ENCODE results near the gene ACOX3.
"Not testable (repeated sequence)": the region's sequence is repeated elsewhere in the genome, so short reads cannot be mapped to it uniquely, and the experiment has no call there.

Gene ACOX3

GRCh38 chr4:8353912-8354453 lies 86.5 kb downstream of the ACOX3 start:
- no peak for DNase-seq (ENCODE audit: low read depth, low spot score)

- no peak for DNase-seq (ENCODE audit: low read depth, low spot score)
Observed at GRCh38 chr4:8353158-8353669, 87.3 kb downstream of the ACOX3 start.

DNA sequence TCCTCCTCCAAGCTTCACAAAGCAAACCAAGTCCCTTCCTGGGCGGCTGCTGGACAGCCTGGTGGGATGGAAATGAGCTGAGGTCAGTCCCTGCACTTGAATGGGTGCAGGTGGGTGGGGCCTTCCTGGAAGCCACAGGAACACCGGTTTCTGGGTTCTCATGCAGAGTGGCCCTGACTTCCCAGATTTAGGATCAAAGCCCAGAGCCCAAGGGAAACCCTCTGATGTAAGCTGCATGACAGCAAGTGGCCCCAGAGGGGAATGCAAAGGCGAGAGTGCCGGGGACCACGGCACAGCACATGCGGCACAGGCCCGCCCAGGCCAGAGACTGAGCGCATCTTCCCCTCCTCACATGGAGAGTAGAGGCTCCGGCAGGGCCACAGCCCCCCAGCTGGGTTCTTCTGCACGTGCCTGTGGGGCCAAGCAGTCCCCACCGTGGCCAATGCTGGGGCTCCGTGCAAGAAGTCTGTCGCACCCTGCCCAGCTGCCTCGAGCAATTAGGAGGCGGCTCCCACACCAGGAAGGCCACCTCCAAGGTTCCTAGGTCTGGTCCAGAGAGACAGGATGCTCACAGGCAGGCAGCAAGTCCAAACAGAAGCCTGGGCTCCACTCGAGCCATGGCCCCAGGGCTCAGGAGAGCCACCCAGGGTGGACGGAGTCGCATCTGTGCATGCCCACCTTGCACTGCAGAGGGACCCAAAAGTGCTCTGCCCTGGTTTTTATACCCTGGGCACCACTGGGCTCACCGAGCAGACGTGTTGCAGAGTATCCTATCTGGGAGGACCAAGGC lies 88.0 kb downstream of the ACOX3 start:
- no peak for DNase-seq (ENCODE audit: low read depth, low spot score)

DNA sequence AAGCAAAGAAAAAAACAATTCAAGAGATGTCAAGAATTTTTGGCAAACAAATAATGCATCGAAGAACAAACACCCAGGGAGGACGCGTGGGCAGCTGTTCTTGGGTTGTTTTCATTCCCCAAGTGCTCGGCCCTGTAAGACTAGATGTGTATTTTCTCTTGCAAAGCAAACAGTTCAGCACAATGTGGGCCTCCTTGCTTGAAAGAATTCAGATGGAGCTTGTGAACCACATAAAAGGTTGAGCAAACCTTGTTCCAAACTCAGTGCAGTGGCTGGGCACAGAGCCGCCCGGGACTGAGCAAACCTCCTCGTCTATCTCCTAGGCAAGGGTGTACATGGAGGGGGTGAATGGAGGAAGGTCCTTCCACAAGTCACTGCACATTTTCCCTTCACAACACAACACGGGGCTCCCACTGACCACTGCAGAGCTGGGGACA lies 88.6 kb downstream of the ACOX3 start:
- no peak for DNase-seq (ENCODE audit: low read depth, low spot score)

GRCh38 chr4:8350841-8351461 lies 89.6 kb downstream of the ACOX3 start:
- DNase-seq (ENCODE audit: low read depth, low spot score), result no peak

DNA sequence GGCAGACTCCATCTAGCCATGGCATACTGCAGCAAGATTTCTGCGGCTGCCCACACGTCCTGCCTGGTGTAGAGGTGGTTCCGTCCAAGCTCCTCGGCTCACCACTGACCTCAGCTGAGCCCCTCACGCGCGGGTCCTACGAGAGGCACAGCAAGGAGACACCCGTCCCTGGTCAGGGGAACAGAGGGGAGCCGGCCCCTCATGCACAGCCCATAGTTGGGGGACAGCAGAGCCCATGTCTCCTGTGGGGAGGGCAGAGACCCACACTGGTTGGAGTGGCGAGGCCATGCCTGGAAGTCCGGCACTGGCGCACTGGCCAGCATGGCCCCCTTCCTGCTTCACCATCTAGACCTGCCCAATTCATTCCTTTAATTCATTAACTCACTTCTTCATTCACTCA lies 90.2 kb downstream of the ACOX3 start:
- no peak for DNase-seq (ENCODE audit: low read depth, low spot score)

DNA sequence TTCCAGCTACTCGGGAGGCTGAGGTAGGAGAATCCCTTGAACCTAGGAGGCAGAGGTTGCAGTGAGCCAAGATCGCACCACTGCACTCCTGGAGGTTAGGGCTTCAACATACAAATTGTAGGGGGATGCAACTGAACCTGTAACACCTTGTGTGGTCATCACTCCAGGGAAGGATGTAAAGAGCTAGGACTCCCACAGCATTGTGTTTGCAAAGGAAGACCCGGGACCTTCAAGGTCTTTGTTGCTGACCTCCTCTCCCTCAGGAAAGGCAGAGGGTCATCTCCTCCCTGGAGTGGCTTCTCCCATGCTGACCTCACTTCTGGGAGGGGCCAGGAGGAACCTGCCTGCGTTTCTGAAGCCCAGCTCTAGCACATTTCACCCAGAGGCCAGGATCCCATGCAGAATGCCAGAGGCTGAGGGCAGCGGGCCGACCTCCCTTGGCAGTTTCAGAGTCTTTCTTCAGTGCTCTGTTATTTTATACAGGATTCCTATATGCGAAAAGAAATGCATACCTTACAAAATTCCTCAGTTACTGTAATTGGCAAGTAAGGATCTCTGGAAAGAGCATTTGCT lies 90.8 kb downstream of the ACOX3 start:
- DNase-seq (ENCODE audit: low read depth, low spot score), result no peak

DNA sequence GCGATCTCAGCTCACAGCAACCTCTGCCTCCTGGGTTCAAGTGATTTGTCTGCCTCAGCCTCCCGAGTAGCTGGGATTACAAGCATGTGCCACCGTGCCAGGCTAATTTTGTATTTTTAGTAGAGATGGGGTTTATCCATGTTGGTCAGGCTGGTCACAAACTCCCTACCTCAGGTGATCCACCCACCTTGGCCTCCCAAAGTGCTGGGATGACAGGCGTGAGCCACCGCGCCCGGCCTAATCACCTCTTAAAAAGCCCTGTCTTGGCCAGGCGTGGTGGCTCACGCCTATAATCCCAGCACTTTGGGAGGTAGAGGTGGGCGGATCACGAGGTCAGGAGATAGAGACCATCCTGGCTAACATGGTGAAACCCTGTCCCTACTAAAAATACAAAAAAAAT lies 91.3 kb downstream of the ACOX3 start:
- DNase-seq (ENCODE audit: low read depth, low spot score), result not testable (repeated sequence)

DNA sequence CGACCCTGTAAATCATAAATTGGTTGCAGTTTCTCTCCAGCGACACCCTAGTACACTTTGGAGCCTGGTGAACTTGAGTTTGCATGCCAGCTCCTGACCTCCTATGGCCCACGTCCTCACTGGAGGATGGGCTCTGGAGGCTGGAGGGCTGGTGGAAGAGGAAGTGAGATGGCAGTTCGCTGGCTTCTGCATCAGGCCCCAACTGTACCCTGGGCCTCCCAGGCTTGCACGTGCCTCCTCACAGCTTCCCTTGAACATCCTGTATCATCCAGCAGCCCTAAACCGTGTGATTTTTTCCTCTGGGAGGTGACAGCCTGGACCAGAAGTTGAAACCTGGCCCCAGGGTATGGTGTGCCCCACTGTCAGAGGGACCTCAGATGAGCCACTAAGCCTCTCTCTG lies 92.5 kb downstream of the ACOX3 start:
- no peak for DNase-seq (ENCODE audit: low read depth, low spot score)

GRCh38 chr4:8347660-8348059 lies 92.9 kb downstream of the ACOX3 start:
- DNase-seq (ENCODE audit: low read depth, low spot score), result no peak

- DNase-seq (ENCODE audit: low read depth, low spot score), result no peak
Observed at GRCh38 chr4:8346838-8347605, 93.5 kb downstream of the ACOX3 start.

GRCh38 chr4:8345946-8346814 lies 94.3 kb downstream of the ACOX3 start:
- no peak for DNase-seq (ENCODE audit: low read depth, low spot score)

GRCh38 chr4:8345053-8345945 lies 95.2 kb downstream of the ACOX3 start:
- no peak for DNase-seq (ENCODE audit: low read depth, low spot score)

DNA sequence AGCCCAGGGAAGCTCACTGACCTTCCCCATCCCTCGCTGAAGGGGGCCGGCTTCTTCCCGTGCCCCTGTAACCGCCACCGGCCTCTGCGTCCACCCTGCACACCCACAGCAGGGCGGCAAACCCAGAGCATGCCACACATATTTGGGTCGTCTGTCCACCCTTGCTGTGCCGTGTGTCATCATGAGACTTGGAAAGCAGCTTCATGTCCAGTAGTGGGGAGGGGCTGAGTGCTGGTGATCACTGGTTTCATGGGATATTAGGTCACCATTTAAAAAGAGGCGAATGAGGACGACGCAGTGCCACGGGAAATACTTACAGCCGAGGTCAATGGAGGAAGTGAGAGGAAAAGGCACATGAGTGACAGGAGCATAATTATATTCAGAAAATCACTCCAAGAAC lies 96.1 kb downstream of the ACOX3 start:
- no peak for DNase-seq (ENCODE audit: low read depth, low spot score)

DNA sequence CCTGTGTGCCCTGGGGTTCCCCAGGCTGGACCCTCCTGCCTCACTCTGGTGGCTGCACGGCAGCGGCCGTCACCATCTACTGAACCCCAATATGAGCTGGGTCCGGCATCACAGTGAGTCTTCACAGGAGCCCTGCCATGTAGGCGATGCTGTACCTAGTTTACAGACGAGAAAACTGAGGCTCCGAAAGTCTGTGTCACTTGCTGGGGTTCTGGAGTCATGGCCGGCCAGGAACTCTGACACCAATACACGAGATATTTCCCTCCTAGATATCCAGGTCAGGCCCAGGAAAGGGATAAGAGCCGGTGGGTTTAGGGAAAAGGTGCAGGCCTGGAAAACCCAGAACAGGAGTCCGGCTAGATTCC lies 96.6 kb downstream of the ACOX3 start:
- no peak for DNase-seq (ENCODE audit: low read depth, low spot score)

DNA sequence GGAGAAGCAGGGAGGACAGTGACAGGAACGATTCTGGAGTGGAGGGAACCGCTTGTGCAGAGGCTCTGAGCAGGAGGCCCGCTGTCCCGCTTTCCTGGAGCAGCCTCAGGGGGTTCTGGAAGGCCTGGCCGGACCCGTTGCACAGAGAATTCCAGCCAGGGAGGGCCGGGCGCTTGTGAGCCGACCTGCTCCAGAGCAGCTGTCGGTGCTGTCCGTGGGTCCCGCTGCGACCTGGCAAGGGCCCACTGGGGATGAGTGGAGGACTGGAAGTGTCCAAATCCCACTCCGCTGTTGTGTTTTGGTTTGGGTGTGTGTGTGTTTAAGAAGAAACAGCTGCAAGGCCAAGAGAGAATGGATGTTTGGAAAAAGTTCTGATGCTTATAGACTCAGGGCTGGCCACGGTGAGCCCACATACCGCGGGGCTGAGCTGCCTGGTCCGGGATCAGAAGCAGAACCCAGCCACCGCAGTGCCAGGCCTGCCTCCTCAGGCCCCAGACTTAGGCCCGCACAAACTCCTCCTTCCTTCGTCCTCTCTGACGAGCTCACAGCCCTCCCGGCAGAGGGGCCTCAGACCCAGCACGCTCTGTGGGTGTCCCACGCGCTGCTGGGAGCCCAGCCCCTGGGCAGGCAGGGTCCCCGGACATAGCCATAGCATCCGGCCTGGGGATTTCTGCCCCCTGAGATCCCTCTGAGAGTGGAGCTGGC lies 97.1 kb downstream of the ACOX3 start:
- no peak for DNase-seq (ENCODE audit: low read depth, low spot score)

- DNase-seq (ENCODE audit: low read depth, low spot score), result no peak
Observed at GRCh38 chr4:8342651-8343261, 97.8 kb downstream of the ACOX3 start.

DNA sequence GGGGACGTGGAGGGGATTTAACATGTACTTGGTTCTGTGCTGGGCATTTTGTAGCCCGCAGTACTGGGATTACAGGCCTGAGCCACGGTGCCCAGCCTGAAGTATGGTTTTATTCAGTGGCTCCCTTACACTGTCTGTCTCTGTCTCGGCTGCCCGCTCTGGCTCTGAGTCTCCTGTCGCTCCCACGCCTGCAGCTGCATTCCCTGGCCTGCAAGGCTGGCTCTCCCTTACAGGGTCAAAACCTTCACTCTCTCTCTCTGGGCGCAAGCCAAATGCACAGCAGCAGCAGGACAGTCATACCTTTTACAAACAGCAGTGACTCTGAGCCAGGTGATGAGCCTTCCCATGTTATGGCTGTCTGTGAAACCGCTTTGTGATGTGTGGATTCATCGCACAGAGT lies 98.8 kb downstream of the ACOX3 start:
- no peak for DNase-seq (ENCODE audit: low read depth, low spot score)

DNA sequence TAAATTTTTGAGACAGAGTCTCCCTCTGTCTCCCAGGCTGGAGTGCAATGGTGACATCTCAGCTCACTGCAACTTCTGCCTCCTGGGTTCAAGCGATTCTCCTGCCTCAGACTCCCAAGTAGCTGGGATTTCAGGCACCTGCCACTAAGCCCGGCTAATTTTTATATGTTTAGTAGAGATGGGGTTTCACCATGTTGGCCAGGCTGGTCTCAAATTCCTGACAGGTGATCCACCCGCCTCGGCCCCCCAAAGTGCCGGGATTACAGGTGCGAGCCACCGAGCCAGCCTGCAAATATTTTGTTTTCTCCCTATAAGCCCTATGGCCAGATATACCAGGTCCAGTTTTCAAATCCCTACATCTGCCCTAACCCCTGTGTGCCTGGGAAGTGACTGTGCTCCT lies 99.2 kb downstream of the ACOX3 start:
- not testable (repeated sequence) for DNase-seq (ENCODE audit: low read depth, low spot score)
